Sigmoid colon (tissue), 7 donors: ENCODE results near the gene GNAI1. TPM values are rescaled to one million over a fixed set of nuclear protein-coding genes. Genes with fewer than 3 reads are reported as not detected.

Source experiments
- DNase-seq: peaks from one replicate; pipeline ENCODE4 v3.0.0-alpha.2; 2019
- H3K27ac ChIP-seq, 4 donors: fragments of 200-600 bp; sonication (generic); one replicate each; pipeline ENCODE4 v1.5.1; 2016 to 2019; ENCODE audit warnings: mild to moderate bottlenecking in 1 of 4
- H3K27me3 ChIP-seq, 3 donors: fragments of 200-600 bp; sonication (generic); one replicate each; pipeline ENCODE4 v1.5.1; 2019; ENCODE audit warnings: mild to moderate bottlenecking in 1 of 3
- H3K36me3 ChIP-seq, 4 donors: fragments of 200-600 bp; sonication (generic); one replicate each; pipeline ENCODE4 v1.5.1; 2016 to 2019
- H3K4me1 ChIP-seq, 4 donors: fragments of 200-600 bp; sonication (generic); one replicate each; pipeline ENCODE4 v1.5.1; 2017 to 2019
- H3K4me3 ChIP-seq, 4 donors: fragments of 200-600 bp; sonication (generic); one replicate each; pipeline ENCODE4 v1.5.1; 2017 to 2019; ENCODE audit warnings: mild to moderate bottlenecking in 2 of 4, moderate library complexity in 1 of 4
- H3K9me3 ChIP-seq, 4 donors: fragments of 200-600 bp in 3 of 4; sonication (generic) in 3 of 4; one replicate each; pipeline versions ENCODE4 v1.5.1 to v1.6.1; 2013 to 2019
- CTCF ChIP-seq, 4 experiments: fragments of 450-650 bp in 3 of 4; fragments of 200-600 bp in 1 of 4; IDR thresholded peaks; one replicate each; pipeline ENCODE4 v1.5.1; 2016 to 2019; ENCODE audit warnings: antibody characterized with exemption in 4 of 4, mild to moderate bottlenecking in 3 of 4, moderate library complexity in 2 of 4
- EP300 ChIP-seq, 4 donors: sonication (generic); formaldehyde crosslinking; IDR thresholded peaks; one replicate each; pipeline ENCODE4 v1.6.1; 2017; ENCODE audit warnings: antibody characterized with exemption in 4 of 4
- POLR2A ChIP-seq, 2 donors: fragments of 450-650 bp; IDR thresholded peaks; one replicate each; pipeline ENCODE4 v1.6.1; 2016; ENCODE audit warnings: antibody characterized with exemption in 2 of 2, mild to moderate bottlenecking in 2 of 2, moderate library complexity in 2 of 2
- POLR2AphosphoS5 ChIP-seq, 4 donors: sonication (generic); formaldehyde crosslinking; IDR thresholded peaks; one replicate each; pipeline ENCODE4 v1.6.1; 2017; ENCODE audit warnings: antibody characterized with exemption in 4 of 4
- WGBS, 2 donors: extraction: QIAGEN DNeasy Blood & Tissue Kit; methylation state at CpG; one replicate each; pipeline ENCODE4 v1.1.7; 2013; 5-methylcytosine and 5-hydroxymethylcytosine counted together
- intact Hi-C: fragments of 100-400 bp; cut with DNase I; formaldehyde crosslinking; loops from one replicate; pipeline ENCODE4 v1.15.1; 2023
- polyA plus RNA-seq, 3 donors: library from polyadenylated mRNA; stranded (reverse); fragments of 200-250 nt; gene quantifications; one replicate each; pipeline ENCODE4 v1.2.3, GENCODE V29; 2013
- total RNA-seq, 4 donors: library from RNA; depleted of rRNA; stranded (reverse); fragments of >200 nt; gene quantifications; one replicate each; pipeline ENCODE4 v1.1.0, GENCODE V29; 2016
- donor health status: healthy with polysubstance abuse.
- donor health status: Bipolar disorder and iron deficiency.
- donor health status: healthy.

The GNAI1 gene
- total and polyA plus RNA-seq, 7 donors, result 8.8 to 98.9 (median 50.9) TPM

GRCh38 chr7:80226629-80227028, 92.0 kb downstream of the GNAI1 start:
- no peaks in the 10 kb centered on the region for H3K27me3 ChIP-seq
- no peak for DNase-seq
- H3K36me3 ChIP-seq, result no peaks in the 10 kb centered on the region
- WGBS, 2 donors, result 66 to 75% methylated on average over 4 of the region's 4 CpGs
- H3K9me3 ChIP-seq, result no peaks in the 10 kb centered on the region
- intact Hi-C loops, result no loop called here
- TF ChIP-seq POLR2AphosphoS5 (IDR thresholded peaks at IDR 0.05) (no peak), POLR2A (IDR thresholded peaks at IDR 0.05) (no peak), EP300 (IDR thresholded peaks at IDR 0.05) (no peak), CTCF (IDR thresholded peaks at IDR 0.05) (no peak)
- peaks cover 0 to 5% (median 2%) of the 10 kb centered on the region in 4 donors for H3K4me1 ChIP-seq
- H3K27ac ChIP-seq, result no peak overlapping the region
- no peak overlapping the region for H3K4me3 ChIP-seq

- 81 to 84% methylated on average over 2 of the region's 2 CpGs for WGBS, 2 donors
- no peak for TF ChIP-seq EP300 (IDR thresholded peaks at IDR 0.05)
- no peak for TF ChIP-seq POLR2AphosphoS5 (IDR thresholded peaks at IDR 0.05)
- no peak for TF ChIP-seq POLR2A (IDR thresholded peaks at IDR 0.05)
- intact Hi-C loops, result no loop called here
- DNase-seq, result no peak
- peaks cover 0 to 4% (median 2%) of the 10 kb centered on the region in 4 donors for H3K4me1 ChIP-seq
- no peaks in the 10 kb centered on the region for H3K9me3 ChIP-seq
- no peaks in the 10 kb centered on the region for H3K36me3 ChIP-seq
- no peak overlapping the region for H3K4me3 ChIP-seq
- no peak overlapping the region for H3K27ac ChIP-seq
- no peaks in the 10 kb centered on the region for H3K27me3 ChIP-seq
These were observed 95.7 kb downstream of the GNAI1 start for GRCh38 chr7:80230327-80230726.

- intact Hi-C loops, result no loop called here
- Histone ChIP-seq H3K4me3 (no peak overlapping the region), H3K27me3 (no peaks in the 10 kb centered on the region), H3K36me3 (no peaks in the 10 kb centered on the region), H3K27ac (no peak overlapping the region), H3K9me3 (no peaks in the 10 kb centered on the region), H3K4me1 (peaks cover 0 to 3% (median 0%) of the 10 kb centered on the region in 4 donors)
- 88 to 90% methylated on average over 2 of the region's 2 CpGs for WGBS, 2 donors
- DNase-seq, result no peak
- no peak for TF ChIP-seq EP300 (IDR thresholded peaks at IDR 0.05)
- no peak for TF ChIP-seq POLR2AphosphoS5 (IDR thresholded peaks at IDR 0.05)
- TF ChIP-seq CTCF (IDR thresholded peaks at IDR 0.05), result no peak
- no peak for TF ChIP-seq POLR2A (IDR thresholded peaks at IDR 0.05)
These were observed 97.1 kb downstream of the GNAI1 start for GRCh38 chr7:80231707-80232106.

GRCh38 chr7:80232979-80233724, 98.5 kb downstream of the GNAI1 start:
- 83 to 84% methylated on average over 4 of the region's 4 CpGs for WGBS, 2 donors
- H3K36me3 ChIP-seq, result no peaks in the 10 kb centered on the region
- DNase-seq, result no peak
- peaks cover 0 to 3% (median 0%) of the 10 kb centered on the region in 4 donors for H3K4me1 ChIP-seq
- TF ChIP-seq POLR2A (IDR thresholded peaks at IDR 0.05) (no peak), POLR2AphosphoS5 (IDR thresholded peaks at IDR 0.05) (no peak), CTCF (IDR thresholded peaks at IDR 0.05) (no peak), EP300 (IDR thresholded peaks at IDR 0.05) (no peak)
- no peak overlapping the region for H3K27ac ChIP-seq
- H3K4me3 ChIP-seq, result no peak overlapping the region
- intact Hi-C loops, result no loop called here
- H3K9me3 ChIP-seq, result no peaks in the 10 kb centered on the region
- H3K27me3 ChIP-seq, result no peaks in the 10 kb centered on the region

GRCh38 chr7:80235334-80235733, 100.7 kb downstream of the GNAI1 start:
- intact Hi-C loops, result no loop called here
- no peak for DNase-seq
- WGBS, 2 donors, result 89 to 90% methylated on average over 4 of the region's 4 CpGs
- no peak overlapping the region for H3K27ac ChIP-seq
- H3K36me3 ChIP-seq, result no peaks in the 10 kb centered on the region
- no peak overlapping the region for H3K4me3 ChIP-seq
- no peaks in the 10 kb centered on the region for H3K27me3 ChIP-seq
- TF ChIP-seq CTCF (IDR thresholded peaks at IDR 0.05), result no peak
- TF ChIP-seq POLR2AphosphoS5 (IDR thresholded peaks at IDR 0.05), result no peak
- no peak for TF ChIP-seq EP300 (IDR thresholded peaks at IDR 0.05)
- TF ChIP-seq POLR2A (IDR thresholded peaks at IDR 0.05), result no peak
- H3K9me3 ChIP-seq, result no peaks in the 10 kb centered on the region
- H3K4me1 ChIP-seq, result peaks cover 0 to 2% (median 0%) of the 10 kb centered on the region in 4 donors
